A673 (cell line): ENCODE measurements around the gene PLXNA3.

Source experiments
- CTCF ChIP-seq: fragments of 300-800, 200-600 bp; sonication (generic); conservative IDR thresholded peaks from 2 replicates; pipeline ENCODE4 v1.5.1; 2017; ENCODE audit warnings: low read depth, mild to moderate bottlenecking, antibody characterized with exemption, low read length, moderate library complexity, mixed read lengths
- EZH2 ChIP-seq: fragments of 200-600 bp; sonication (generic); IDR thresholded peaks from 2 replicates; pipeline ENCODE4 v1.6.1; 2017; ENCODE audit warnings: borderline replicate concordance, low read depth, mild to moderate bottlenecking, mixed read lengths, antibody characterized with exemption, low read length; ENCODE audit not compliant: poor library complexity, severe bottlenecking

- TF ChIP-seq EZH2 (no peak), CTCF (no peak)
Observed at GRCh38 chrX:154476821-154477220, 18.7 kb downstream of the PLXNA3 start.
